ENCODE measurements around the gene ITGBL1. TPM values are rescaled to one million over a fixed set of nuclear protein-coding genes. Genes with fewer than 3 reads are reported as not detected.

The ITGBL1 gene
- total and polyA plus RNA-seq, 2 donors (not counting 1 experiment from before 2014, with no cell fraction given), result not detected

DNA sequence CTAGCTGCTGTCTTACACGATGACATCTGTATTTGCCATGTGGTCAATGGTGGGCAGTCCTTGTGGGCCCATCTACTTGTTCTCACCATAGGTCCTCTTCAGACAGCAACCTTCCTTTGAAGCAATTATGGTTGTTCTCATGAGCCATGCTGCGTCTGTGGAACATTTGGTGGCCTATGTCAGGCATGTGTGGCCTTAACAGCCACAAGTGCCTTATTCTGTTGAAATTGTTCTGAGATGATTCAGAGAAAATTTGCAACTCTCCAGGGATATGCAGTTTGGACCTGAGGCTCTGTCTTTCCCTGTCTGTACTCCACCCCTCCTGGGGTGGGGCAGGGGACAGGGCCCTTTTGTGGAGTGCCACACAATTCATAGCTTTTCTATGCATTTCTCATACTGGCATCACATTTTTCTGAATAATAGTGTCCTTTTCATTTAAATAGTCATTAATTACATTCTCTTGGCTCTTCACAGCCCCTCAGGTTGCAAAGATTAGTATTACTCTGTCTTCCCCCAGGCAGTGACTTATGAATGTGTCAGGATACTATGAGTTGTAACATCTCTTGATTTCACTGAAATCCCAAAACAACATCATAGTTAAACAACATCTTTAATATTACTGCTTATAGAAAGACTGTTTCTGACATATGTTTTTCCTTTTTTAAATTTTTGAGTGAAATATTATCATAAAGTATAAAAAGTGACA is 102.1 kb downstream of the ITGBL1 start:
- no peaks in the 10 kb centered on the region for H3K4me1 ChIP-seq (ENCODE audit: control insufficient read depth in 2 of 2, insufficient read depth in 2 of 2, low read length in 2 of 2)
- H3K79me2 ChIP-seq (ENCODE audit: control insufficient read depth, insufficient read depth, low read length), result no peaks in the 10 kb centered on the region
- Mint-ChIP-seq H3K27me3 (peaks cover 1% of the 10 kb centered on the region), H3K27ac (no peak overlapping the region), H3K4me1 (no peaks in the 10 kb centered on the region), H3K9me3 (ENCODE audit: insufficient read depth) (no peaks in the 10 kb centered on the region), H3K4me3 (no peak overlapping the region)
- no peak for TF ChIP-seq EZH2 (IDR thresholded peaks at IDR 0.05; ENCODE audit: borderline replicate concordance, insufficient read depth, low read depth, low read length, poor library complexity, severe bottlenecking)
- TF ChIP-seq, protein P1, sequence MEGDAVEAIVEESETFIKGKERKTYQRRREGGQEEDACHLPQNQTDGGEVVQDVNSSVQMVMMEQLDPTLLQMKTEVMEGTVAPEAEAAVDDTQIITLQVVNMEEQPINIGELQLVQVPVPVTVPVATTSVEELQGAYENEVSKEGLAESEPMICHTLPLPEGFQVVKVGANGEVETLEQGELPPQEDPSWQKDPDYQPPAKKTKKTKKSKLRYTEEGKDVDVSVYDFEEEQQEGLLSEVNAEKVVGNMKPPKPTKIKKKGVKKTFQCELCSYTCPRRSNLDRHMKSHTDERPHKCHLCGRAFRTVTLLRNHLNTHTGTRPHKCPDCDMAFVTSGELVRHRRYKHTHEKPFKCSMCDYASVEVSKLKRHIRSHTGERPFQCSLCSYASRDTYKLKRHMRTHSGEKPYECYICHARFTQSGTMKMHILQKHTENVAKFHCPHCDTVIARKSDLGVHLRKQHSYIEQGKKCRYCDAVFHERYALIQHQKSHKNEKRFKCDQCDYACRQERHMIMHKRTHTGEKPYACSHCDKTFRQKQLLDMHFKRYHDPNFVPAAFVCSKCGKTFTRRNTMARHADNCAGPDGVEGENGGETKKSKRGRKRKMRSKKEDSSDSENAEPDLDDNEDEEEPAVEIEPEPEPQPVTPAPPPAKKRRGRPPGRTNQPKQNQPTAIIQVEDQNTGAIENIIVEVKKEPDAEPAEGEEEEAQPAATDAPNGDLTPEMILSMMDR (IDR thresholded peaks at IDR 0.05), result no peak
- ChIA-PET CTCF (no interaction called here), POLR2A (no interaction called here)
- no peaks in the 10 kb centered on the region for H3K27me3 ChIP-seq (replicated peaks in 1 of 4; ENCODE audit: control extremely low read depth in 1 of 4, control insufficient read depth in 3 of 4, insufficient read depth in 4 of 4, low read length in 3 of 4)
- H2AFZ ChIP-seq (ENCODE audit: insufficient read depth, low read depth, low read length, poor library complexity, severe bottlenecking), result no peak overlapping the region
- H3K27ac ChIP-seq (ENCODE audit: low read length in 2 of 2), result no peak overlapping the region
- DNase-seq, result no peak
- no peaks in the 10 kb centered on the region for H4K20me1 ChIP-seq (ENCODE audit: control insufficient read depth, insufficient read depth, low read length, poor library complexity, severe bottlenecking)
- 57% methylated on average over 1 of the region's 2 CpGs for WGBS (ENCODE audit: insufficient coverage)
- H3K9ac ChIP-seq (ENCODE audit: low read length), result no peak overlapping the region
- no peaks in the 10 kb centered on the region for H3K9me3 ChIP-seq (ENCODE audit: control extremely low read depth in 1 of 3, control insufficient read depth in 2 of 3, insufficient read depth in 1 of 3, low read length in 2 of 3)
- intact Hi-C loops (cut with micrococcal nuclease), result no loop called here
- H3K36me3 ChIP-seq (replicated peaks in 1 of 2; ENCODE audit: control extremely low read depth in 1 of 2, control insufficient read depth in 1 of 2, extremely low read depth in 1 of 2, insufficient read depth in 2 of 2, low read length in 1 of 2), result no peaks in the 10 kb centered on the region
- no peak overlapping the region for H3K4me2 ChIP-seq (replicated peaks; ENCODE audit: low read depth, low read length, poor library complexity, severe bottlenecking)
- ATAC-seq (ENCODE audit: low read depth), result no peak
- no peak overlapping the region for H3K4me3 ChIP-seq (ENCODE audit: control extremely low read depth in 1 of 5, extremely low read depth in 1 of 5, insufficient read depth in 1 of 5, low read depth in 2 of 5, low read length in 4 of 5)

DNA sequence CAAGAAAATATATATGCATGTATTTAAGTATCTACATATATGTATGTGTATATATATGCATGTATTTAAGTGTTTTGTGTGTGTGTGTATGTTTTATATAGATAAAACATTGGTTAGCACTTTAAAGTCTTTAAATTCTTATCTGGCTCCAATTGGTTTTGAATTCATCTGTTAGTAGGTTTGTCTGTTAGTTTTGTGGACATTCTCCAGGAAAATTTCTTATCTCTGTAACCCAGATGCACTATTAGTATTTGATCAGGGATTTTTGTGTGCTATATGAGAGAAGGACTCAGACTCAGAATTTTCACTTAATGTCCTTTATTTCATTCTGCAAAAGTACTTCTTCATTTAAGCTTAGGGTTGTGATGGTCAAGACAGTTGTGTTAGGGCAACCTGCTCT is 103.1 kb downstream of the ITGBL1 start:
- CTCF ChIA-PET, result no interaction called here

More for the DNA sequence above, 103.1 kb downstream of the ITGBL1 start:
- Histone ChIP-seq H3K4me3 (ENCODE audit: control extremely low read depth in 1 of 5, extremely low read depth in 1 of 5, insufficient read depth in 1 of 5, low read depth in 2 of 5, low read length in 4 of 5) (no peak overlapping the region), H3K36me3 (replicated peaks in 1 of 2; ENCODE audit: control extremely low read depth in 1 of 2, control insufficient read depth in 1 of 2, extremely low read depth in 1 of 2, insufficient read depth in 2 of 2, low read length in 1 of 2) (no peaks in the 10 kb centered on the region), H3K9me3 (ENCODE audit: control extremely low read depth in 1 of 3, control insufficient read depth in 2 of 3, insufficient read depth in 1 of 3, low read length in 2 of 3) (no peaks in the 10 kb centered on the region), H3K27ac (ENCODE audit: low read length in 2 of 2) (no peak overlapping the region), H2AFZ (ENCODE audit: insufficient read depth, low read depth, low read length, poor library complexity, severe bottlenecking) (no peak overlapping the region), H3K4me1 (ENCODE audit: control insufficient read depth in 2 of 2, insufficient read depth in 2 of 2, low read length in 2 of 2) (no peaks in the 10 kb centered on the region), H3K27me3 (replicated peaks in 1 of 4; ENCODE audit: control extremely low read depth in 1 of 4, control insufficient read depth in 3 of 4, insufficient read depth in 4 of 4, low read length in 3 of 4) (no peaks in the 10 kb centered on the region), H3K79me2 (ENCODE audit: control insufficient read depth, insufficient read depth, low read length) (no peaks in the 10 kb centered on the region), H3K9ac (ENCODE audit: low read length) (no peak overlapping the region), H4K20me1 (ENCODE audit: control insufficient read depth, insufficient read depth, low read length, poor library complexity, severe bottlenecking) (no peaks in the 10 kb centered on the region), H3K4me2 (replicated peaks; ENCODE audit: low read depth, low read length, poor library complexity, severe bottlenecking) (no peak overlapping the region)
- no peak overlapping the region for H3K27ac Mint-ChIP-seq
- DNase-seq (no peak), ATAC-seq (ENCODE audit: low read depth) (no peak)
- no peaks in the 10 kb centered on the region for H3K4me1 Mint-ChIP-seq
- H3K9me3 Mint-ChIP-seq (ENCODE audit: insufficient read depth), result no peaks in the 10 kb centered on the region
- TF ChIP-seq, protein P1 (IDR thresholded peaks at IDR 0.05), result no peak
- no peak for TF ChIP-seq EZH2 (IDR thresholded peaks at IDR 0.05; ENCODE audit: borderline replicate concordance, insufficient read depth, low read depth, low read length, poor library complexity, severe bottlenecking)
- POLR2A ChIA-PET, result no interaction called here
- H3K4me3 Mint-ChIP-seq, result no peak overlapping the region
- peaks cover 4% of the 10 kb centered on the region for H3K27me3 Mint-ChIP-seq
- intact Hi-C loops (cut with micrococcal nuclease), result no loop called here

Measured in B cell (primary cell).